ENCODE data around the gene PLXNA4.

The PLXNA4 gene

DNA sequence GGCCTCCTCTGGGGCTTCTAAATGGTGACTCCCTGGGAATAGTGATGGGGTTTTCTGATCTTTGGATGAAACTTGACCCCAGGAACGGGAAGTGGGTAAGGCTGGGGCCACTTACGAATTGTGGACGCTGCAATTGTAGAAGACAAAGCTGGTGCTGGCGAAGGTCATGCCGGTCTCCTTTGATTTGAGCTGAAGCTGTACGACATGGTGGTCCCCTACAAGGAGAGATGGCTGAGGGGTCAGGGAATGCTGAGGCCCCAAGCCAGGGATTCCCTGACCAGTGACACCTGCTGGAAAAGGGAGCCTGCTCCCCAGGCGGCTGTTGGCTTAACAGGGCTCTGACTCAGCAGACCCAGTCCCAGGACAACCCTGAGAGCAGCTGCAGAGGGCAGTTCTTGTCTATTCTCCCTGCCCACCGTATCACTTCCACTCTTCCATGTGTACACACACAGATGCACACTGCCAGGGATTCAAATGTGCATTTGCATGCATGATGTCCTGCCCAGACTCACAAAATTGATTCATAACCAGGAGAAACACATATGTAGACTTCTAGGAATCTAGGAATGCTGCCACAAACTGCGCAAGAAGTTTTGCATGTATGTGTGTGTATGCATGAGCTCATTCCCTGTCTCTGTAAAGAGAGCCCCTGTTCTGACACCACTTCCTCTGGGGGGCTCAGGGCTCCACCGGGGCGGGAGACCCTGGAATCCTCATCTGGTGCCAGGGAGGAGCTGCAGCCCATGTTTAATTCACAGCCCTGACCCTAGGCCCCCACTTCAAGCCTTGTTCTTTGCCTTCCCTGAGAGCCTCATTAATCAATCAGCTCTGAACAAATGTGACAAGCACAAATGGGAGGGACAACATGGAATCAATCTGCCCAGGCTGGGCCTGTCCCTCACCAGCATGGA, 350.0 kb downstream of the PLXNA4 start:
- TF ChIP-seq POLR2A (IDR thresholded peaks at IDR 0.05; ENCODE audit: extremely low read depth, insufficient read length): no peak
- TF ChIP-seq, protein P1, sequence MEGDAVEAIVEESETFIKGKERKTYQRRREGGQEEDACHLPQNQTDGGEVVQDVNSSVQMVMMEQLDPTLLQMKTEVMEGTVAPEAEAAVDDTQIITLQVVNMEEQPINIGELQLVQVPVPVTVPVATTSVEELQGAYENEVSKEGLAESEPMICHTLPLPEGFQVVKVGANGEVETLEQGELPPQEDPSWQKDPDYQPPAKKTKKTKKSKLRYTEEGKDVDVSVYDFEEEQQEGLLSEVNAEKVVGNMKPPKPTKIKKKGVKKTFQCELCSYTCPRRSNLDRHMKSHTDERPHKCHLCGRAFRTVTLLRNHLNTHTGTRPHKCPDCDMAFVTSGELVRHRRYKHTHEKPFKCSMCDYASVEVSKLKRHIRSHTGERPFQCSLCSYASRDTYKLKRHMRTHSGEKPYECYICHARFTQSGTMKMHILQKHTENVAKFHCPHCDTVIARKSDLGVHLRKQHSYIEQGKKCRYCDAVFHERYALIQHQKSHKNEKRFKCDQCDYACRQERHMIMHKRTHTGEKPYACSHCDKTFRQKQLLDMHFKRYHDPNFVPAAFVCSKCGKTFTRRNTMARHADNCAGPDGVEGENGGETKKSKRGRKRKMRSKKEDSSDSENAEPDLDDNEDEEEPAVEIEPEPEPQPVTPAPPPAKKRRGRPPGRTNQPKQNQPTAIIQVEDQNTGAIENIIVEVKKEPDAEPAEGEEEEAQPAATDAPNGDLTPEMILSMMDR (IDR thresholded peaks at IDR 0.05; ENCODE audit: low read depth, low read length): no peak
- TF ChIP-seq, protein P2, sequence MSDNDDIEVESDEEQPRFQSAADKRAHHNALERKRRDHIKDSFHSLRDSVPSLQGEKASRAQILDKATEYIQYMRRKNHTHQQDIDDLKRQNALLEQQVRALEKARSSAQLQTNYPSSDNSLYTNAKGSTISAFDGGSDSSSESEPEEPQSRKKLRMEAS (IDR thresholded peaks at IDR 0.05; ENCODE audit: low read depth, low read length): no peak
- no peak overlapping the region for H3K4me3 ChIP-seq (ENCODE audit: low read depth, low read length)
- DNase-seq (ENCODE audit: low read depth): no peak

DNA sequence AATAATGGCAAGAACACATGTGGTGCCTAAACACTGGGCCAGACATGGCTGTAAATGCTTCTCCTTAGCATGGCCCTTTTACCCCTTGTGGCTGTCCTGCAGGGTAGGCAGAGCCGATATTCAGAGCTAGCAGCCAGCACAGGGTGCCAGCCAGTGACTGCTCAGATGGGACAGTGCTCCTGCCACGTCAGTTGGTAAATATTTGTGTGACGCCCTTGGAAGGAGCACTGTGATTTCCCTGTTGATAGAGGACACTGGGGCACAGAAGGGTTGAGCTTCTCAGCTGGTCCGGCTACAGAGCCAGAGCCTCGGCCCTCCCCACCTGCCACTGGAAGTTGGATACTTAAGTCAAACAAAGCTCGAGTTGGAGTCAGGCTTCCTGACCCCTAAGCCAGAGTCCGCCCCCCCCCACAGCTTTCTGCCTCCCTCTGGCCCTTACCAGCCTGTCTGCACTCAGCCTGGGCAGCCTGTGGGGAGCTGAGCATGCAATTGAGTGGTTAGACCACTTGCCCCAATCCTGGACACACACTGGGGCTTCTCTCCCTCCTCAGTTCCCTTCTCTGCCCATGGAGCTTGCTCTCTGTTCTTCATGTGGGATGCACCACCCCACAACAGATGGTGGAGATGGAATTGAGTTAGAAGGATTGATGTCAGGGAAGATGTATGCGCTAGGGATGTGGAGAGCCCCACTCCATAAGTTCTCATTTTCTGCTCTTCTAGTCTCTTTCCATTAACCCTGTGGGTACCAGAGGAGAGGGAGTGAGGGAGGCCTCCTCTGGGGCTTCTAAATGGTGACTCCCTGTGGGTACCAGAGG, 350.8 kb downstream of the PLXNA4 start:
- no peak for DNase-seq (ENCODE audit: low read depth)

DNA sequence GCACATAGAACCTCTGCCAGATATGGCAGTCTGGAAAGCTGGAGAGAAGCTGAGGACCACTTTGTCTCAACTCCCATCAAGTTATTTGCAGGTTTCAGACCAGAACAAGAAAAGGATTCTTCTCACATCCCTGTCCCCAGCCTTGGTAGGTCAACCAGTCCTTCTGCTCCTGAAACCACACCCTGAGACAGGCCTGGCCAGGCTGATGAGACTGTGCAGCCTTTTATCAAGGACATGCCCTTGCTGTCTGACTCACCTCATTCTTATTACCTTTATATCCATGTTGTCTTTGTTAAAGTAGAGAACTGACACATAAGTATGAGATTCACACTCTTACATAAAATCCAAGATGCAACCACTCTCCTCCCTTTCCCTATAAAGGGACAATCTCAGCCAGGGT, 354.9 kb downstream of the PLXNA4 start:
- TF ChIP-seq, protein P2 (IDR thresholded peaks at IDR 0.05; ENCODE audit: low read depth, low read length): no peak
- H3K4me3 ChIP-seq (ENCODE audit: low read depth, low read length): no peak overlapping the region
- DNase-seq (ENCODE audit: low read depth): no peak

More for the DNA sequence above, 350.8 kb downstream of the PLXNA4 start:
- TF ChIP-seq, protein P1 (IDR thresholded peaks at IDR 0.05; ENCODE audit: low read depth, low read length): no peak
- TF ChIP-seq MYC (IDR thresholded peaks at IDR 0.05; ENCODE audit: low read depth, low read length) (no peak), POLR2A (IDR thresholded peaks at IDR 0.05; ENCODE audit: extremely low read depth, insufficient read length) (no peak)
- TF ChIP-seq, protein P2 (IDR thresholded peaks at IDR 0.05; ENCODE audit: low read depth, low read length): no peak
- H3K4me3 ChIP-seq (ENCODE audit: low read depth, low read length): no peak overlapping the region

DNA sequence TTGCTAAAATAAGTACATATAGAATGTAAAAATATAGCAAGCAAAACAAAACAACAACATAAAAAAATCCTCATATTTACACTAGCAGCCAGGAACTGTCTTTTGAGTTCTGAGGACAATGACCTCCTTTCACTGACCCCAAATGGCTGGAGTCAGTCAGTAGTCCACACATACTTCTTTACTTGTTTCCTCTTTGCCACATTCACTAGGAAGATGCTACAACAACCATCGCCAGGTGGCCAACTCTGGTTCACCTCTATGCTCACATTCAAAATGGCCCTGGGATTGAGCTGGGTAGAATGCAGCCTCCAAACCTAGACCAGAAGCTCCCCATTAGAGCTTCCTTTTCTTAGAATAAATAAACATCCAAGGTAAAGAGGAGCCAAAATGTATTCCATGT, 356.2 kb downstream of the PLXNA4 start:
- DNase-seq (ENCODE audit: low read depth): no peak
- H3K4me3 ChIP-seq (ENCODE audit: low read depth, low read length): no peak overlapping the region
- TF ChIP-seq POLR2A (IDR thresholded peaks at IDR 0.05; ENCODE audit: extremely low read depth, insufficient read length) (no peak), MYC (IDR thresholded peaks at IDR 0.05; ENCODE audit: low read depth, low read length) (no peak)

DNA sequence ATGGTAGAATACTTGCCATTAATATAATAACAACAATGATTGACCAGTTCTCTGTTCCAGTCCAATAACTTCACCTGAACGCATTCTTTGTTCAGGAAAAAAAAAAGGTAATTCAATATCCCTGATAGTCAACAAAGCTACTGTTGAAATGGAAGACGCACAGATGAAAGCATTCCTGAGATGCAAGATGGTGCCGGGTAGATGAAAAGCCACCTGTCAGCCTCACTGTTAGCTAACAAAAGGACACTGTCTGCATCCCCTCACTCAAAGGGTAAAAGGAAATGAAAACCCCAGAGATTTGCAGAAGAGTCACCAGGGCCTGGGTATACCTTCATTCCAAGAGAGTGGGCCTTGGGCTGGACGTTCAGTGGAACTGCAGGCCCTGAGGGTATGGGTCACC, 357.4 kb downstream of the PLXNA4 start:
- TF ChIP-seq, protein P1 (IDR thresholded peaks at IDR 0.05; ENCODE audit: low read depth, low read length): no peak
- no peak for TF ChIP-seq POLR2A (IDR thresholded peaks at IDR 0.05; ENCODE audit: extremely low read depth, insufficient read length)
- TF ChIP-seq, protein P2 (IDR thresholded peaks at IDR 0.05; ENCODE audit: low read depth, low read length): no peak
- TF ChIP-seq MYC (IDR thresholded peaks at IDR 0.05; ENCODE audit: low read depth, low read length): no peak
- no peak for DNase-seq (ENCODE audit: low read depth)
- H3K4me3 ChIP-seq (ENCODE audit: low read depth, low read length): no peak overlapping the region

DNA sequence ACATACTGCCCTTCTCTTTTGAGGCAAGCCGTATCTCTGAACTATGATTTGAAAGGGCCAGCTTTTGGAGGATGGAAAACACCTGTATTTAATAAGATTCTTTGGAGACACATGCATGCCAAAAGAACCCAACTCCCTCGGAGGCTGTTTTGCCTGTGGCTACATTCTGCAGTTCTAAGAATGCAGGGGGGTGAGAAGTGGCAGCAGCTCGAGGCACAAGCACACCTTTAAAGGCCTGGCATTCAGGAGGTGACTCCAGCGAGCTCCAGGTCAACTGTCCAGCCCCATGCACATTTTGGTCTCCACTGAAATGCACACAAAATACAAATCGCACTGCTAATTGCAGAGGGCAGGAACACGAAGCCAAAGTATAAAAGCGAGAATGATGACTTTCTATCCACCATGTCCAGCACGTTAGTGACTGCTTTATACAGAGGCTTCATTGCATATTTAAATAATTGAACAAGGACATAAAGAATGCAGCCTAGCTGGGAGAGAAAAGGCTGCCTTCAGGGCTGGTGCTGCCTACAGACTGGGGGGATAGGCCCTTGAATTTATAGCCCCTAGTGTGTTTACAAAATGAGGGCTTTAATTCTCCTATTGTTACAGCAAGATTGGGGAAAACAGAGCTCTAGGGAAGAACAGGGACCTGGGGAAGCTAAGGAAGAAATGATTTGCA, 359.3 kb downstream of the PLXNA4 start:
- TF ChIP-seq MYC (IDR thresholded peaks at IDR 0.05; ENCODE audit: low read depth, low read length): no peak
- DNase-seq (ENCODE audit: low read depth): no peak
- H3K4me3 ChIP-seq (ENCODE audit: low read depth, low read length): no peak overlapping the region

DNA sequence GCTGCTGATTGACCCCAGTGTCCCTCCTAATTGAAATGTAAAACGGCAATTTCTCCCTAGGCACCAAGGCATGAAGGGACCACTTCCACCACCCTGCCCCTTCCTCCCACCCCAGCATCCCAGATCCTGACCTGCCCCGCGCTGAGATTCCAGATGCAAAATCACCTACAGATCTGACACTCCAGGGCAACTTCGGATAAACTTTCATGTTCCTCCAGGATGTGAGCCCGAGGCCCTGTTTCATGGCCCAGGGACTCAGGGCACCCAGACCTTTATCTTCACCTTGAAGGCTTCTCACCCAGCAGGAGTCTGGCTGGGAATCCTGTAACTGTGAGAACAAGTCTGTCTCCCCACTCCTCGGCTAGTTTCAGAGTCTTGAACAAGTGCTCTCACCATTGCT, 361.8 kb downstream of the PLXNA4 start:
- TF ChIP-seq, protein P2 (IDR thresholded peaks at IDR 0.05; ENCODE audit: low read depth, low read length): no peak
- TF ChIP-seq, protein P1 (IDR thresholded peaks at IDR 0.05; ENCODE audit: low read depth, low read length): no peak
- no peak for TF ChIP-seq POLR2A (IDR thresholded peaks at IDR 0.05; ENCODE audit: extremely low read depth, insufficient read length)
- TF ChIP-seq MYC (IDR thresholded peaks at IDR 0.05; ENCODE audit: low read depth, low read length): no peak
- no peak for DNase-seq (ENCODE audit: low read depth)
- no peak overlapping the region for H3K4me3 ChIP-seq (ENCODE audit: low read depth, low read length)
